ENCODE measurements around the gene C2CD4C.
A peak's percentile ranks its signal among the peaks of the same experiment; 100 is the strongest.

Gene C2CD4C

DNA sequence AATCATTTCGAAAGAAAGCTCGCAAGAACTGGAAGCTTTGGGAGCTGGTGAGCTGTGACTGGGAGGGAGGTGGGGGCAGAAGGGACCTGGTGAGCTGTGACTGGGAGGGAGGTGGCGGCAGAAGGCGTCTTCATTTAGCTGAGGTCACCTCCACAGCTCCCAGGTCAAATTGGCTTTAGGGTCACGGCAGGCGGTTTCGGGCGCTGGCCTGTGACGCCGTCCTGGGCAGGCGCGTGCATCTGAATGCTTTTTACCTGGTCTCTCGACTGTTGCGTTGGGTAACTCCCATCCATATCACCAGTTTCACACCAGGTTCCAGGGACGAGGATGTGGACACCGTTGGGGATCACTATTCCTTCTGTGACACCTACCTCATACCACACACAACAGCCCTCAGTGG, 29.2 kb downstream of the C2CD4C start:
- DNase-seq, result no peak

- no peak for DNase-seq
These were observed 30.2 kb downstream of the C2CD4C start for GRCh38 chr19:378706-379105.

- no peak for DNase-seq
These were observed 31.0 kb downstream of the C2CD4C start for GRCh38 chr19:377801-378581.

GRCh38 chr19:376111-376470, 32.9 kb downstream of the C2CD4C start:
- DNase-seq, result no peak

DNA sequence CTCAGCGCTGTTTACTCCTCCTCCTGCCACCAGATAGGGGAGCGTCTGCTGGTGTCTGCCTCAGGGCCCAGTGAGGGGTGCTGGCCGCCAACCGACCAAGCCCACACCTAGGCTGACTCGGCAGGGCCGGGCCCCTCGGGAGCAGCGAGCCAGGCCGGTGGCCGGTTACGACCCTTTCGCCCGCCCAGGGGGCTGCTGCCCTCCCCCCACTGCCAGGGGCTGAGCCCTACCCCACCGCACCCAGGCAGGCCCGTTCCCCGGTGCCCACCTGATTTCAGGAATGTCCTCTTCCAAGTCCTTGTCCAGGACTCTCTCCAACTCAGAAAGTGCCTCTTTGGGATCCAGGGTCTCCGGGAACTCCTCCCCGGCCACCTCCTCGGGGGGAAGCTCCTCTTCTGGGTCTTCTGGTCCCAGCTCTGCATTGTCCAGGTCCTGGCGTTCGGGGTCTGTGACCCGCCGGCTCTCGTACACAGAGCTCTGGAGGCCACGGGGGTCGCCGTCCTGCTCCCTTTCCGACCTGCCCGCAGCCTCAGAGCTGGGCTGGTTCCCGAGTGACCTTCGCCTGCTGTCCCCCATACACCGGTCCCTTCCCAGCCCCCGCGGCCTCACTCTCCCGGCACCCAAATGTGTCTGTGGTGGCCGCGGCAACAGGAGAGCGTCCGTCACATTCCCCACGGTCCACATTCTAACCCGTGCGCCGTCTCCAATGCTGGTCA, 33.4 kb downstream of the C2CD4C start:
- DNase-seq, result no peak

DNA sequence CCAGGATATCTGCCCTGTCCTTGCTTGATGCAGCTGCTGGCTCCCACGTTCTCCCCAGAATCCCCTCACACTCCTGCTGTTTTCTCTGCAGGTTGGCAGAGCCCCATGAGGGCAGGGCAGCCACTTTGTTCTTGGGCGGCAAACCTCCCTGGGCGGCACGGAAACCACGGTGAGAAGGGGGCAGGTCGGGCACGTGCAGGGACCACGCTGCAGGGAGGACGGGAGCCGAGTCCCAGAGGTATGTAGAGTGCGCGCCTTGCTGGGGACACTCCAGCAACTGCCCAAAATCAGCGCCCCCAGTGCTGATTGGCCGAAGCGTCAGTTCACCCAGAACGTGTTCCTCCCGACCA, 34.1 kb downstream of the C2CD4C start:
- no peak for DNase-seq

- DNase-seq, result no peak
These were observed 34.6 kb downstream of the C2CD4C start for GRCh38 chr19:374183-374885.

DNA sequence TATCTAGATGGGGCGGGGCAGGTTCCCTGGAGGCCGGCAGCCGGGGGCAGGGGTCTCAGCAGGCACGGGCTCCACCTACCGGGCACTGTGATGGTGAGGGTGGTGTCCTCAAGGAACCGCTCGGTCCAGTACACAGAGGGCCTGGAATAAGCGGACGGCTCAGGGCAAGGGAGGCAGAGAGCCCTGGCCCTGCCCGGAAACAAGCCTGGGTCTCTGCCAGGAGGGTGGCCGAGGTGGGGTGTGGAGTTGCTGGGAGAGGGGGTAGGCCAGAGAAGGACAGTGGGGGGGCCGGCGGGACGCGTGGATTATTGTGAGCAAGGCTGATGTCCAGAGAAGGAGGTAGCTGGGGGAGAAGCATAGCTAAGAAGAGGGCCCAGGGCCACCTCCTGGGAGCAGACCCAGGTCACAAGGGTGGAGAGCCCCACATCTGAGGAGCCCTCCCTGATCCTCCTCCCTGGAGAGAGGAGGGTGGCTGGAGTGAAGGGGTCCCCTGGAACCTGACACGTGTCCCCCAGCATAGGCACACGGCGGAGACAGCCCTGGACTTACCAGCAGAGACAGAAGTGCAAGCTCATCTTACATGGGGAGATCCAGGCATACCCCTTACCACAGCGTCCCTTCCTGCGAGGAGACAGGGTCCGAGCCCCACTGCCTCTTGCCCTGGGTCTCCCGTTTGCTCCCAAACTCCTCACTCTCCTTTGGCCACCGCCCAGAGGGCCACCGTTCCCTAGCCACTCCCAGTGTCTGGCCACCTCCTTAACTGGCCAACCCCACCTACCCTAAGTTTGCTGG, 35.4 kb downstream of the C2CD4C start:
- no peak for DNase-seq

GRCh38 chr19:372306-372890, 36.5 kb downstream of the C2CD4C start:
- DNase-seq, result no peak

DNA sequence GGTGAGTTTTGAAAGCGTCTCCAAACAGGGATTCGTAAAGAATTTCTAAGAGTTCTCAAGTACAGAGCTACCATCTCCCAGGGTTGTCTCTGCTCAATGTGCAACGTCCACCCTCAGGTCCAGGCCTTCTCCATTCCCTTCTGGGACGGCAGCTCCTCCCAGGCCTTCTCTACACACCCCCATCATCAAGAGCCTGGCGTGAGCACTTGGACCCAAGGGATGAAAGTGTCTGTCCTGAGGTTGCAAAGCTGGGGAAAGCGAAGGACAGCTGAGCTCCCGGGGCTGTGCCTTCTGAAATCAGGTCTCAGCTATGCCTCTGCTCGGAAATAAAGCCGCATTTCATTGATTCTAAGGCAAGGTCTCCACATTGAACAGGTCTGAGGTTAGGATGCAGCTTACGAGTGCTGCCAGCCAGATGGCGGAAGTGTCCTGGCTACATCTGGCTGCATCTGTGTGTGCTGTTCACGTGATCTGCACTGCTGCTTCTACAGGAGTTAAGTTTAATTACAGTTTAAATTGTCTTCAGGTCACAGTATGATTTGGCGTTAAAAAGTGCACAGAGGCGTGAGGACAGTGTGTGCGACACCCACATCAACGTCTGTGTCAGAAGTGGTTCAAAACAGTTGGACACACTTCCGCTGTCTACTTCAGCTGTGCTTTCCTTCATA, 37.3 kb downstream of the C2CD4C start:
- no peak for DNase-seq

DNA sequence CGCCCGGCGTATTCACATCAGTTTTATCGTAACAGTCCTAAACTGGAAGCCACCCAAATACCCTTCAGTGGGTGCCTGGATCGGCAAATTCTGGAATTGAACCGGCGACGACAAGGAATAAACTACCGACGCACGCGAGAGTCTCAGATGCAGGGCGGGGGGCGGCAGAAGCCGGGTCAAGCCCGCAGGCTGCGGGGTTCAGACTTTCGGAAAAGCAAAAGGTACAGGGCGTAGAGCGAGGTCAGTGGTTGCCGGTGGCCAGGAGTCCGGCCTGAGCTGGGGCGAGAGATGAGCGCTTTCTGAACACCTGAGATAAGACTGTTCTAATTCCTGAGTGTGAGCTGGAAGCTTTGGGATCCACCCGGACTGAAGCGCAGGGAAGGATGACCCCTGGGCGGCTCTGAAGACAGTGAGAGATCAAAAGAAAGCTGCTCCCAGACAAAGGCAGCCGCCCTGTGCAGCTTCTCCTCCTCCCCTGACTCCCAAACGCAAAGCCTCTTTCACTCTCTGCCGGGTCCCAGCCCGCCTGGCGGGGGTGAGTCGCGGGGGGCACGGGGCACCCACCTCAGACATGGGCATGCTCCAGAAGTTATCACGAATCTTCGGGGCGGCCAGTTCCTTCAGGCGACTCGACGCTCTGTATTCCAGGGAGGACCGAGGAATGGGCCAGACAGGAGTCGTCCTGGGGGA, 38.2 kb downstream of the C2CD4C start:
- no peak for DNase-seq

GRCh38 chr19:369876-370275, 39.1 kb downstream of the C2CD4C start:
- DNase-seq, result peak; percentile 15

- no peak for DNase-seq
These were observed 39.7 kb downstream of the C2CD4C start for GRCh38 chr19:369256-369655.

GRCh38 chr19:368630-369024, 40.3 kb downstream of the C2CD4C start:
- DNase-seq, result no peak

DNA sequence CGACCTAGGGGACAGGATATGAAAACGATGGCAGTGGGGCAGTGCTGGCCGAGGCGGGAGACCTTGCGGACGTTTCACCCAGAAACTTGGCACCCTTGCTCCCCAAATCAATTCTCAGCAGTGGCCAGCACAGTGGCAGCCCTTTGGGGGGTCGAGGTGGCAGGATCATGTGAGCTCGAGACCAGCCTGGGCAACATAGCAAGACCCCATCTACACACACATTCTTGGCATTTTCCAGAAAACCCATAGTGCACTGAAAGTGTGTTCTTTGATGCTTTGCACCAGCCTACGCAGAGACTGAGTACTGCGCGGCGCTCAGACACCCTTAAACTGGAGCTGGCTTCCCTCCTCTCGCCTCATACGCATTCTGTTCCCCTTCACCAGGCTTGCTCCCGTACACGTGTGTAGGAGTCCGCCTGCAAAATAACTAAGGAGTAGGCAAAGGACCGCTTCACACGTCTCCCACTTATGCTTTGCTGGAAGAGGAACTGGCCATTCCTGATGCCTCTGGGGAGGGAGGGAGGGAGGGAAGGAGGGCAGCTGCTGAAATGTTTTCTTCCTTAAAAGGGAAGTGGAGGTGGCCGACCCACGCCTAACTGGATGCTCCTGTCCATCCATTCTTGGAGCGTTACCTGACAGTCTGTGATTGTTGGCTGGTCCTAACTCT, 40.9 kb downstream of the C2CD4C start:
- DNase-seq, result no peak

- DNase-seq, result no peak
These were observed 41.4 kb downstream of the C2CD4C start for GRCh38 chr19:367561-367960.

GRCh38 chr19:366951-367350, 42.0 kb downstream of the C2CD4C start:
- no peak for DNase-seq

DNA sequence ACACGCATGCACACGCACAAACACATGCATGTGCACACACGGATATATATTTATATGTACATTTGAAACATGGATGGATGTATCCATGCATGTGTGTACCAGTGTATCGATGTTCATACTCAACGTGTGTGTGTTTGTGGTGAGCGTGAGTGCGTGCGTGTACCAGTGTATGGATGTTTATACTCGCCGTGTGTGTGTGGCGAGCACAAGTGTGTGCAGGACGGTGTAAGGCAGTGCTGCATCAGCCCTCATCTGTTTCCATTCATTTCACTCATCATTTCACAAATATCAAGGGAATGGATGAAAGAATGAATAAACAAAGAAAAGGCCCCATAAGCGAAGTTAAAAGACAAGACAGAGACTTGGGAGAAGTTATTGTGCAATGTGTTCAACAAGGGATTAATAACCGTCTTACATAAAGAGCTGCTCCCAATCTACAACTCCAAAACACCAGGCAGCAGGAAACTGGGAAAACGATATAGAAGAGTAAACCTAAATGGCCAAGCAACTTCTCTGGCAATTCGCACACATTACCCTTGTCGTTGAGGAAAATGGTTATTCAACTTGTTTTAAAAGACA, 42.7 kb downstream of the C2CD4C start:
- DNase-seq, result no peak

DNA sequence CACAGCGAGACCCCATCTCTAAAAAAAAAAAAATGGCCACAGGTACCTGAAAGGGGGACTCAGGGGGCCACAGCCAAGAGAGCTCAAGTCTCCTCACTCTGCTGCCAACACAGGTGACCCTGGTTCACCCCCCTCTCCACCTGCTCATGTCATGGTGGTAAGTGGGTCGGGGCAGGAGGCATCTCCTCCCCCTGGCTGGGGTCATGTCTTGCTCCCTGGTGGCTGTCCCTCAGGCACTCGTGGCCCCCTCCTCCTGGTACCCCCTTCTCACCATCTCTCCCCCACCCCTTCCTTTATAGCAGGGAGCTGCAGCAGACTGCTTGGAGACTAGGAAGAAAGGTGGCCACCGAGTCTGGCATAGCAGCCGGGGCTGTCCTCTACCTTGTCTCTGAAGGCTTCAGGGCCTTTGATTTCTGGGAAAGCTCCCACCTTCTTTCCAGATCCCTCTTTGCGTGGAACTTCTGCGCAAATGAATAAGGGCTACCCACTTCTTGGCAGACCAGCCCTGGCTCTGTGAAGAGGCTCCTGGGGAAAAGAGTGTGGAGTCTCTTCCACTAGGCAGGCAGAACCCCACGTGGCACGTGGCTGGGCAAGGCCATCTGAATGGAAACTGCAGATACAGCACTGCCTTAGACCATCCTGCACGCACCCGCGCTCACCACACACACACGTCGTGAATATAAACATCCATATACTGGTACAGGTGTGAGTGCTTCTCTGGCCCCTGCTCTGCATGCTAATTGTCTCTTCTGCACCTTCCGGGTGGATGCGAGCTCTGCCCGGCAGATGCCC, 44.3 kb downstream of the C2CD4C start:
- no peak for DNase-seq

GRCh38 chr19:362683-363082, 46.3 kb downstream of the C2CD4C start:
- DNase-seq, result no peak
